IMR-90 (cell line): ENCODE data around the gene CD82. TPM values are rescaled to one million over a fixed set of nuclear protein-coding genes. Genes with fewer than 3 reads are reported as not detected.

ENCODE experiments used
- ATAC-seq: fragments of 200-7000 bp; cut with Tn5 transposase; 2 replicates; pipeline ENCODE4 v1.9.1; 2020; ENCODE audit warnings: low read depth, mild to moderate bottlenecking, moderate library complexity
- BruUV-seq: library from RNA; stranded (reverse); fragments of 400-500 nt; replicated peaks from 2 replicates; lab custom pipeline; 2021; lab: Mats Ljungman, UMichigan
- CTCF ChIA-PET: fragments of 300-600 bp; formaldehyde crosslinking; extraction: SDS; loops from one replicate; lab custom pipeline; 2021; ENCODE audit warnings: antibody characterized with exemption; lab: Yijun Ruan, JAX
- POLR2A ChIA-PET: fragments of 300-600 bp; sonication (Branson Sonifier 250); formaldehyde crosslinking; loops from one replicate; lab custom pipeline; 2022; ENCODE audit warnings: antibody characterized with exemption; ENCODE audit not compliant: unreplicated experiment; lab: Charles Lee
- DNase-seq: peaks from one replicate; pipeline ENCODE4 v3.0.0; 2013
- H2AFZ ChIP-seq: replicated peaks from 2 replicates; pipeline ENCODE3; 2013; ENCODE audit warnings: low read length, mild to moderate bottlenecking; ENCODE audit not compliant: poor library complexity
- H2AK5ac ChIP-seq: 2 replicates; pipeline ENCODE4 v1.6.1; 2013; ENCODE audit warnings: low read depth, low read length, inconsistent platforms
- H2AK9ac ChIP-seq: replicated peaks from 2 replicates; pipeline ENCODE3; 2013; ENCODE audit warnings: mild to moderate bottlenecking, low read depth, low read length, moderate library complexity; ENCODE audit not compliant: poor library complexity
- H2BK120ac ChIP-seq: 2 replicates; pipeline ENCODE4 v1.6.1; 2013; ENCODE audit warnings: low read depth, low read length, inconsistent platforms
- H2BK15ac ChIP-seq: 3 replicates; pipeline ENCODE4 v1.6.1; 2013; ENCODE audit warnings: low read depth, low read length, inconsistent platforms
- H2BK20ac ChIP-seq: 2 replicates; pipeline ENCODE4 v1.6.1; 2013; ENCODE audit warnings: low read depth, mild to moderate bottlenecking, inconsistent platforms, low read length, moderate library complexity
- H2BK5ac ChIP-seq: 2 replicates; pipeline ENCODE4 v1.6.1; 2013; ENCODE audit warnings: mild to moderate bottlenecking, low read depth, low read length, inconsistent platforms; ENCODE audit not compliant: poor library complexity, severe bottlenecking
- H3K14ac ChIP-seq: replicated peaks from 2 replicates; pipeline ENCODE4 v1.6.1; 2013; ENCODE audit warnings: low read depth, low read length, inconsistent platforms
- H3K18ac ChIP-seq: 2 replicates; pipeline ENCODE4 v1.6.1; 2013; ENCODE audit warnings: low read depth, low read length, control low read depth
- H3K23ac ChIP-seq: 2 replicates; pipeline ENCODE4 v1.6.1; 2013; ENCODE audit warnings: low read depth, low read length, inconsistent platforms
- H3K27ac ChIP-seq: 2 replicates; pipeline ENCODE4 v1.5.1; 2013; ENCODE audit warnings: mild to moderate bottlenecking, control low read depth, low read length; ENCODE audit not compliant: insufficient read depth
- H3K27me3 ChIP-seq: 2 replicates; pipeline ENCODE4 v1.6.1; 2013; ENCODE audit warnings: low read length; ENCODE audit not compliant: control insufficient read depth, insufficient read depth
- H3K36me3 ChIP-seq: 2 replicates; pipeline ENCODE4 v1.6.1; 2013; ENCODE audit warnings: low read length, mixed read lengths; ENCODE audit not compliant: control insufficient read depth, insufficient read depth
- H3K4ac ChIP-seq: 2 replicates; pipeline ENCODE4 v1.6.1; 2013; ENCODE audit warnings: low read depth, low read length, inconsistent platforms
- H3K4me1 ChIP-seq: 2 replicates; pipeline ENCODE4 v1.6.1; 2013; ENCODE audit warnings: low read length, mixed read lengths; ENCODE audit not compliant: control insufficient read depth, insufficient read depth
- H3K4me2 ChIP-seq: 2 replicates; pipeline ENCODE4 v1.6.1; 2013; ENCODE audit warnings: low read depth, mild to moderate bottlenecking, control low read depth, low read length, moderate library complexity
- H3K4me3 ChIP-seq: 2 replicates; pipeline ENCODE4 v1.5.1; 2013; ENCODE audit warnings: low read depth, mild to moderate bottlenecking, control low read depth, low read length, moderate library complexity; ENCODE audit not compliant: insufficient read depth
- H3K56ac ChIP-seq: 2 replicates; pipeline ENCODE4 v1.6.1; 2013; ENCODE audit warnings: low read length, inconsistent platforms; ENCODE audit not compliant: insufficient read depth; ENCODE audit errors: extremely low read depth
- H3K79me1 ChIP-seq, 2 experiments: 2 replicates each; pipeline ENCODE4 v1.6.1; 2013; ENCODE audit warnings: low read length in 2 of 2, inconsistent platforms in 1 of 2, low read depth in 1 of 2
- H3K9ac ChIP-seq: 2 replicates; pipeline ENCODE4 v1.6.1; 2013; ENCODE audit warnings: low read depth, low read length, control low read depth
- H3K9me1 ChIP-seq: 2 replicates; pipeline ENCODE4 v1.6.1; 2013; ENCODE audit warnings: low read length, inconsistent platforms; ENCODE audit not compliant: insufficient read depth
- H3K9me3 ChIP-seq: 2 replicates; pipeline ENCODE4 v1.6.1; 2013; ENCODE audit warnings: low read length; ENCODE audit not compliant: control insufficient read depth, insufficient read depth
- H4K20me1 ChIP-seq: 2 replicates; pipeline ENCODE4 v1.6.1; 2013; ENCODE audit warnings: low read length, inconsistent platforms; ENCODE audit not compliant: insufficient read depth
- H4K5ac ChIP-seq: 2 replicates; pipeline ENCODE4 v1.6.1; 2013; ENCODE audit warnings: mild to moderate bottlenecking, low read depth, low read length, control low read depth
- H4K8ac ChIP-seq, 2 experiments: 2 replicates each; pipeline ENCODE4 v1.6.1; 2013; ENCODE audit warnings: low read depth in 2 of 2, low read length in 2 of 2, control low read depth in 1 of 2, inconsistent platforms in 1 of 2
- H4K91ac ChIP-seq: 2 replicates; pipeline ENCODE4 v1.6.1; 2013; ENCODE audit warnings: low read depth, low read length, inconsistent platforms; ENCODE audit not compliant: insufficient read depth
- BHLHE40 ChIP-seq: fragments of 150-350 bp; IDR thresholded peaks from 2 replicates; pipeline ENCODE4 v1.6.1; 2016; ENCODE audit warnings: mild to moderate bottlenecking, low read depth, low read length
- CEBPB ChIP-seq: IDR thresholded peaks from 2 replicates; pipeline ENCODE4 v1.6.1; 2012; ENCODE audit warnings: low read depth, low read length, improper control_type of control experiment
- CTCF ChIP-seq: conservative IDR thresholded peaks from 2 replicates; pipeline ENCODE4 v1.5.1; 2012; ENCODE audit warnings: mild to moderate bottlenecking, low read depth, low read length, improper control_type of control experiment
- ELK1 ChIP-seq: fragments of 150-350 bp; IDR thresholded peaks from 2 replicates; pipeline ENCODE4 v1.6.1; 2016; ENCODE audit warnings: low read depth, mild to moderate bottlenecking, low read length, moderate library complexity, borderline replicate concordance
- FOS ChIP-seq: fragments of 150-350 bp; IDR thresholded peaks from 2 replicates; pipeline ENCODE4 v1.6.1; 2016; ENCODE audit warnings: low read depth, low read length
- MAFK ChIP-seq: IDR thresholded peaks from 2 replicates; pipeline ENCODE4 v1.6.1; 2012; ENCODE audit warnings: low read depth, low read length, improper control_type of control experiment
- MAZ ChIP-seq: IDR thresholded peaks from 2 replicates; pipeline ENCODE4 v1.6.1; 2012; ENCODE audit warnings: low read depth, mild to moderate bottlenecking, low read length, improper control_type of control experiment, moderate library complexity, borderline replicate concordance
- MXI1 ChIP-seq: IDR thresholded peaks from 2 replicates; pipeline ENCODE4 v1.6.1; 2012; ENCODE audit warnings: low read depth, mild to moderate bottlenecking, low read length, moderate library complexity, borderline replicate concordance
- NFE2L2 ChIP-seq: fragments of 150-350 bp; IDR thresholded peaks from 2 replicates; pipeline ENCODE4 v1.6.1; 2016; ENCODE audit warnings: low read depth, mild to moderate bottlenecking, low read length
- POLR2A ChIP-seq: IDR thresholded peaks from 2 replicates; pipeline ENCODE4 v1.6.1; 2012; ENCODE audit warnings: mild to moderate bottlenecking, low read depth, low read length
- RAD21 ChIP-seq: IDR thresholded peaks from 2 replicates; pipeline ENCODE4 v1.6.1; 2012; ENCODE audit warnings: low read length, improper control_type of control experiment
- RCOR1 ChIP-seq: IDR thresholded peaks from 2 replicates; pipeline ENCODE4 v1.6.1; 2012; ENCODE audit warnings: mild to moderate bottlenecking, low read length, improper control_type of control experiment; ENCODE audit not compliant: insufficient replicate concordance
- RFX5 ChIP-seq: IDR thresholded peaks from 2 replicates; pipeline ENCODE4 v1.8.0; 2012; ENCODE audit warnings: low read depth, mild to moderate bottlenecking, low read length, moderate library complexity
- SMC3 ChIP-seq: fragments of 150-350 bp; IDR thresholded peaks from 2 replicates; pipeline ENCODE4 v1.6.1; 2016; ENCODE audit warnings: low read depth, mild to moderate bottlenecking, antibody characterized with exemption, low read length, moderate library complexity
- USF2 ChIP-seq: fragments of 150-350 bp; IDR thresholded peaks from 2 replicates; pipeline ENCODE4 v1.6.1; 2017; ENCODE audit warnings: mild to moderate bottlenecking, antibody characterized with exemption, low read length, low read depth
- WGBS, 2 experiments: methylation state at CpG; one replicate each; pipeline versions ENCODE4 v1.1.5 to v1.1.7; 2013; ENCODE audit warnings: missing lambda C conversion rate in 2 of 2; ENCODE audit not compliant: insufficient read length in 1 of 2; ENCODE audit errors: extremely low coverage in 2 of 2; 5-methylcytosine and 5-hydroxymethylcytosine counted together
- dilution Hi-C: fragments of 300-500 bp; cut with HindIII; formaldehyde crosslinking; loops from one replicate; pipeline ENCODE4 v1.14.3; 2018; ENCODE audit warnings: low sequenced_read_pairs; ENCODE audit not compliant: unreplicated experiment
- in situ Hi-C: fragments of 300-500 bp; cut with MboI; formaldehyde crosslinking; loops from 3 replicates; pipeline ENCODE4 v1.14.3; 2019; ENCODE audit warnings: low sequenced_read_pairs, inconsistent platforms, mixed read lengths
- intact Hi-C: fragments of 100-400 bp; cut with micrococcal nuclease; formaldehyde crosslinking; loops from 2 replicates; pipeline ENCODE4 v1.10.0; 2022
- polyA plus RNA-seq, 3 experiments: library from polyadenylated mRNA; depleted of rRNA; stranded (reverse); fragments of >200 nt; gene quantifications; 2 replicates each; pipeline ENCODE4 v1.2.3, GENCODE V29; 2012; ENCODE audit warnings: low replicate concordance in 1 of 3
- total RNA-seq: library from RNA; depleted of rRNA; stranded (reverse); fragments of >200 nt; gene quantifications from 2 replicates; pipeline ENCODE4 v1.2.3, GENCODE V29; 2012

Gene CD82
- total and polyA plus RNA-seq, 2 of the 4 experiments (the other 2 are of a cell fraction) = 32.8 to 49.4 TPM

GRCh38 chr11:44617671-44618461, 52.4 kb downstream of the CD82 start:
- BruUV-seq = no TSS peak
- H3K4ac ChIP-seq = no peak overlapping the region
- H4K91ac ChIP-seq = no peak overlapping the region
- H3K9ac ChIP-seq = no peak overlapping the region
- no peak overlapping the region; the same call in 1 of the 2 replicates for H2BK20ac ChIP-seq
- no peak overlapping the region for H2BK15ac ChIP-seq
- H4K8ac ChIP-seq = no peak overlapping the region
- no peak overlapping the region for H3K18ac ChIP-seq
- no peak overlapping the region for H4K5ac ChIP-seq
- H3K79me1 ChIP-seq = no peaks in the 10 kb centered on the region
- no peaks in the 10 kb centered on the region; the same call in 1 of the 2 replicates for H3K4me1 ChIP-seq
- H2AFZ ChIP-seq = no peak overlapping the region
- H3K4me2 ChIP-seq = no peak overlapping the region
- no peaks in the 10 kb centered on the region for H3K9me3 ChIP-seq
- H3K36me3 ChIP-seq = peaks cover 16% of the 10 kb centered on the region
- intact Hi-C loops (loop anchor here (1.0 to 10.0 kb wide), 3 partner anchors 53 to 523 kb away; partner anchors contain the start of genes CD82 and EXT2), dilution Hi-C loops (no loop called here), in situ Hi-C loops (no loop called here)
- no peak overlapping the region for H2BK5ac ChIP-seq
- no peak overlapping the region for H3K56ac ChIP-seq
- H3K14ac ChIP-seq = no peak overlapping the region
- no peak overlapping the region for H3K23ac ChIP-seq
- no peak overlapping the region for H3K4me3 ChIP-seq
- H3K27me3 ChIP-seq = no peaks in the 10 kb centered on the region
- no peak overlapping the region for H3K27ac ChIP-seq
- CTCF ChIA-PET = interaction anchor here (0.7 to 2.2 kb wide), 8 partner anchors 8 to 293 kb away, joined by 3 to 55 read pairs (median 6); partner anchors contain the start of gene CD82
- ATAC-seq = no peak
- POLR2A ChIA-PET = no interaction called here
- H3K9me1 ChIP-seq = no peaks in the 10 kb centered on the region
- DNase-seq = no peak
- 95% methylated on average over 6 of the region's 18 CpGs; no CpG with 5 or more reads in 1 of the 2 experiments for WGBS, 2 experiments
- H2BK120ac ChIP-seq = no peak overlapping the region
- no peak overlapping the region for H2AK9ac ChIP-seq
- H4K20me1 ChIP-seq = no peaks in the 10 kb centered on the region
- no peak overlapping the region for H2AK5ac ChIP-seq
- no peak for TF ChIP-seq NFE2L2
- TF ChIP-seq RCOR1 = no peak
- TF ChIP-seq RAD21 = no peak
- no peak for TF ChIP-seq MAFK
- no peak for TF ChIP-seq USF2
- TF ChIP-seq CEBPB = no peak
- TF ChIP-seq ELK1 = no peak
- no peak for TF ChIP-seq MXI1
- no peak for TF ChIP-seq MAZ
- no peak for TF ChIP-seq FOS
- TF ChIP-seq SMC3 = no peak
- no peak for TF ChIP-seq RFX5
- TF ChIP-seq BHLHE40 = no peak
- no peak for TF ChIP-seq CTCF
- TF ChIP-seq POLR2A = no peak
